Immature natural killer cell (primary cell): ENCODE data around the gene FARSB. TPM values are rescaled to one million over a fixed set of nuclear protein-coding genes. Genes with fewer than 3 reads are reported as not detected.
"Not testable (repeated sequence)": the region's sequence is repeated elsewhere in the genome, so short reads cannot be mapped to it uniquely, and the experiment has no call there.

Experiments
- DNase-seq, 3 donors: peaks; one replicate each; pipeline ENCODE4 v3.0.0; 2022; ENCODE audit warnings: mixed read lengths in 1 of 3
- H3K27ac Mint-ChIP-seq, 6 donors: one replicate each; pipeline ENCODE4 v1.8.0; 2020; ENCODE audit warnings: mixed read lengths in 6 of 6, mild to moderate bottlenecking in 5 of 6, inconsistent platforms in 4 of 6, moderate library complexity in 3 of 6
- H3K27me3 Mint-ChIP-seq, 3 donors: one replicate each; pipeline ENCODE4 v1.8.0; 2020 to 2021; ENCODE audit warnings: low read depth in 3 of 3, mild to moderate bottlenecking in 3 of 3, mixed read lengths in 3 of 3, moderate library complexity in 3 of 3, inconsistent platforms in 1 of 3
- H3K36me3 Mint-ChIP-seq, 3 donors: one replicate each; pipeline ENCODE4 v1.8.0; 2020; ENCODE audit warnings: mixed read lengths in 3 of 3, inconsistent platforms in 2 of 3, mild to moderate bottlenecking in 2 of 3
- H3K4me1 Mint-ChIP-seq, 2 donors: one replicate each; pipeline ENCODE4 v1.8.0; 2020; ENCODE audit warnings: inconsistent platforms in 2 of 2, mild to moderate bottlenecking in 2 of 2, mixed read lengths in 2 of 2, moderate library complexity in 1 of 2
- H3K4me3 Mint-ChIP-seq, 5 donors: one replicate each; pipeline ENCODE4 v1.8.0; 2020; ENCODE audit warnings: mild to moderate bottlenecking in 5 of 5, mixed read lengths in 5 of 5, inconsistent platforms in 3 of 5, moderate library complexity in 3 of 5
- H3K9me3 Mint-ChIP-seq, 6 donors: one replicate each; pipeline ENCODE4 v1.8.0; 2020; ENCODE audit warnings: mild to moderate bottlenecking in 6 of 6, mixed read lengths in 6 of 6, inconsistent platforms in 4 of 6, moderate library complexity in 3 of 6
- polyA plus RNA-seq, 3 donors: library from polyadenylated mRNA; unstranded; fragments of 300-500 nt; fragmentation: Illumina TruSeq; gene quantifications; one replicate each; pipeline ENCODE4 v1.2.3, GENCODE V29; 2021

The FARSB gene
- 10 to 100 TPM; 11.3 to 29.2 (median 18.5) TPM for polyA plus RNA-seq

DNA sequence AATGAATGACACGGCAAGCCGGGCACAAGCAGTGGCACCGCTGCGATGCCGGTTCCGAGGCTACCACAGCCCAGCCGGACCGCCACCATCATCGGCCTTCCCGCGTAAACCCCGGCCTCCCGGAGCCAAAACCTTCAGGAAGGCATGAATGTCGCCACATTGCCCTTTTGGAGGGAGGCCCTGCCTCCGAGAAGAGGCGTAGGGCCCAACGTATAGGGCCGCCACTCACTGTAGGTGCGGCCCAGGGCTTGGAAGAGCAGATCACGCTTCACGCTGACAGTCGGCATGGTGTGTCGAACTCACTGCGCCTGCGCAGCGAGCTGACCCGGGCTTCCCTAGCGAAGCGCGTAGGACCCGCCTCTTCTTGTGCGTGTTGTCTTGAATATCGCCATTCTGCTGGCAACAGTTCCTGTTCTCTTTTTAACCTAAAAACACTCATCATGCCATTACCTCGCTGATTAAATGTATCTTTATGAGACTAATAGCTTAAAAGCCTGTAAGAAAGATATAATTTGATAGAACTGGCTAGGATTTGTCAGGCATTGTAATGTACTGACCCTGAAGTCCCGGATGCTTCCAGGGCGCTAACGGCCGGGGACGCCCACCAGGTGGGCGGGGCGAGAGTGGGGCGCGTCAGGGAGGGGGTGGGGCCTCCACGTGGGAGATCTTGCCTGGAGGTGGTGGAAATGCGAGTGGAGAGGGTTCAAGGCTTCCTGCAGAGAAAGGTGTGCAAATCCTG is at the start of gene FARSB:
TSS of gene FARSB (minus strand) at position 306 of the 739 bp plus-strand sequence. CDS start at position 287, 19 bp downstream.
- no peaks in the 10 kb centered on the region for H3K36me3 Mint-ChIP-seq
- peak; percentile 93 to 97 (median 97) for DNase-seq
- H3K27me3 Mint-ChIP-seq = peaks cover 5 to 12% (median 11%) of the 10 kb centered on the region in 3 donors
- no peaks in the 10 kb centered on the region for H3K9me3 Mint-ChIP-seq
- peak within 1 kb of the TSS; percentile 90 to 100 (median 99) for H3K4me3 Mint-ChIP-seq
- peak within 1 kb of the TSS; percentile 97 to 100 (median 100) for H3K27ac Mint-ChIP-seq
- peaks cover 36 to 50% of the 10 kb centered on the region in 2 donors for H3K4me1 Mint-ChIP-seq

DNA sequence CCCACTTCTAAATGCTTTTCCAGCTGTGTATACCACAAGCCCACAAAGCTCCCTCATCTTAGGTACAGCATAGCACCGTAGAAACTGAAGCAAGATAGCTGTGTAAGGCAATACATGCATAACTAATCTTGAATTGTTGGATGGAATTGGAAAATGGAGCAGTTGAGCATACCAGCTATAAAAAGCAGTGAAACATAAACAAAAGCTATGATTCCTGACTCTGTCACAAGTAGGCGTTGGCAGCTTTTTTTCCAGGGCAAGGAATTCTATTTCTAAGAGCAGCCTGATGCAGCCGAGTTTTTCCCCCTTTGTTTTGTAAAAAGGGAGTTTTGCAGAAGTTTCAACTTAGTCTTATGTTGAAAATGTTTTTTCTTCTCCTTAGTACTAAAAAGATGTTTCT is 48.0 kb upstream of the FARSB start:
- H3K27me3 Mint-ChIP-seq = peaks cover 5 to 14% (median 10%) of the 10 kb centered on the region in 3 donors
- no peak overlapping the region for H3K27ac Mint-ChIP-seq
- H3K4me3 Mint-ChIP-seq = no peak overlapping the region
- H3K36me3 Mint-ChIP-seq = no peaks in the 10 kb centered on the region
- no peaks in the 10 kb centered on the region for H3K9me3 Mint-ChIP-seq
- DNase-seq = no peak
- H3K4me1 Mint-ChIP-seq = peaks cover 5 to 9% of the 10 kb centered on the region in 2 donors

DNA sequence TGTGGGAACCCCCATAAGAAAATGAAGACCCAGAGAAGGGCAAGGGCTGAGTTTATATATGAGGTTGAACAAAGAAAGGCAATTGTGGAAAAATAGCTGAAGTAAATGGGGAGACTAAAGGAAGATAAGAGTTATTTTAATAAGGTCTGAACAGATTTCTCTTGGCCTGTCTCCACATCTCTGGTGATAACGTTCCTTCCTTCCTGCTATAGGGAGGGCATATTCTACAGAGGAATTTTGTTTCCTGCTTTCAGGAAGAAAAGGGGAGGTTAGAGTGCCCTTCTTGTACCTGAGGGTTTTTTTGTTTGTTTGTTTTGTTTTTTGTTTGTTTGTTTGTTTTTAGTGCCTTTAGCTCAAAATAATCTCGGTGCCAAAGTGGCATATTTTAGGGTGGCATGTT is 47.2 kb upstream of the FARSB start:
- no peak for DNase-seq
- H3K9me3 Mint-ChIP-seq = no peaks in the 10 kb centered on the region
- H3K4me1 Mint-ChIP-seq = peaks cover 5 to 9% of the 10 kb centered on the region in 2 donors
- H3K27me3 Mint-ChIP-seq = peaks cover 5 to 11% (median 8%) of the 10 kb centered on the region in 3 donors
- no peak overlapping the region for H3K27ac Mint-ChIP-seq
- no peaks in the 10 kb centered on the region for H3K36me3 Mint-ChIP-seq
- H3K4me3 Mint-ChIP-seq = no peak overlapping the region

DNA sequence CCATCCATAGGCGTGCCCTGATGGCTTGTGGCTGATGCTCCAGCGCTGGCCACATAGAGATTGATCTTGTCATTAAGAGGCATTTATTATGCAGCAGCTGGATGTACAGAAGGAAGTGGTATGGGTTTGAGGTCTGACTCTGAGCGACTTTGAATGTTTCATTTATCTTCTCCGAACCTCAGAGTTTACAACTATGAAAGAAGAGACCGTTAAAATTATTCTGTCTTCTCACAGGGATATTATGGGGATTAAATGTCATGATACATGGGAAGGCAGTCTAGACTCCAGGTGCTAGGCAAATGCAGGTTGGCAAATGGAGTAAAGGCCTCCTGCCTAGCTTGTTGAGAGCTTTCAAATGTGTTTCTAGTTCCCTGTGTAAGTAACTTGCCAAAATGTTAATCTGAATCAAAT is 45.8 kb upstream of the FARSB start:
- no peak overlapping the region for H3K27ac Mint-ChIP-seq
- peaks cover 5 to 9% of the 10 kb centered on the region in 2 donors for H3K4me1 Mint-ChIP-seq
- peak overlapping the region in 4 of 5 donors; percentile 5 to 46 (median 23) for H3K4me3 Mint-ChIP-seq
- no peaks in the 10 kb centered on the region for H3K9me3 Mint-ChIP-seq
- no peaks in the 10 kb centered on the region for H3K36me3 Mint-ChIP-seq
- DNase-seq = peak in 1 of 3 donors; percentile 12
- peaks cover 6 to 9% (median 6%) of the 10 kb centered on the region in 3 donors for H3K27me3 Mint-ChIP-seq

DNA sequence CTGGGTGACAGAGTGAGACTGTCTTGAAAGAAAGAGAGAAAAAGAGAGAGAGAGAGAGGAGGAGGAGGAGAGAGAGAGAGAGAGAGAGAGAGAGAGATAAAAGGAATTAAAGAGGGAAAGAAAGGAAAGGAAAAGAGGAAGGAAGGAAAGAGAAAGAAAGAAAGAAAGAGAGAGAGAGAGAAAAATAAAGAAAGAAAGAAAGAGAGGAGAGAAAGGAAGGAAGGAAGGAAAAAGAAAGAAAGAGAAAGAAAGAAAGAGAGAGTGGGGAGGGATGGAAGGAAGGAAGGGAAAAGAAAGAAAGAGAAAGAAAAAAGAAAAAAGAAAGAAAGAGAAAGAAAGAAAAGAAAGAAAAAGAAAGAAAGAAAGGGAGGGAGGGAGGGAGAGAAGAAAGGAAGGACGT is 45.3 kb upstream of the FARSB start:
- Mint-ChIP-seq H3K36me3 (no peaks in the 10 kb centered on the region), H3K4me3 (peak overlapping the region in 1 of 5 donors; percentile 8), H3K27ac (no peak overlapping the region), H3K27me3 (peaks cover 6 to 13% (median 6%) of the 10 kb centered on the region in 3 donors), H3K4me1 (peaks cover 5 to 9% of the 10 kb centered on the region in 2 donors), H3K9me3 (no peaks in the 10 kb centered on the region)
- no peak for DNase-seq

DNA sequence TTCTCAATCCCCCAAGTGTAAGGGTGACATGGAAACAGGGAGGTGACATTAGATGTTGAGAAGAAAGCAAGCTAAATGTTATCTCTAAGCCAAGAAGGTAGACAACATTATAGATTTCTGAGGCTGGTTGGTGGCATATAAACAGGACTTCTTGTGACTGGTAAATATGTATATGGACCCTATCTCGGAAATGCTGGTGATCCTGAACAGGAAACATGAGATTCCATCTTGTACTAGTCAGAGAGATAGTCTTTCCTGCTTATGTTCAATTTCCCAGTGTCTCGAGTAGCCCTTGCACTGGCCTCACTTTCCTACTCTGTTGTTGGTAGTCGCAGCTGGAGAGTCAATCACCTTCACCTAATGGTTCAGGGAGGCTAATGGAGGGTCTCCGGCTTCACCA is 42.4 kb upstream of the FARSB start:
- Mint-ChIP-seq H3K4me3 (no peak overlapping the region), H3K27me3 (peaks cover 5 to 9% (median 5%) of the 10 kb centered on the region in 3 donors), H3K4me1 (peaks cover 5 to 9% of the 10 kb centered on the region in 2 donors), H3K27ac (no peak overlapping the region), H3K36me3 (no peaks in the 10 kb centered on the region), H3K9me3 (no peaks in the 10 kb centered on the region)
- DNase-seq = no peak

DNA sequence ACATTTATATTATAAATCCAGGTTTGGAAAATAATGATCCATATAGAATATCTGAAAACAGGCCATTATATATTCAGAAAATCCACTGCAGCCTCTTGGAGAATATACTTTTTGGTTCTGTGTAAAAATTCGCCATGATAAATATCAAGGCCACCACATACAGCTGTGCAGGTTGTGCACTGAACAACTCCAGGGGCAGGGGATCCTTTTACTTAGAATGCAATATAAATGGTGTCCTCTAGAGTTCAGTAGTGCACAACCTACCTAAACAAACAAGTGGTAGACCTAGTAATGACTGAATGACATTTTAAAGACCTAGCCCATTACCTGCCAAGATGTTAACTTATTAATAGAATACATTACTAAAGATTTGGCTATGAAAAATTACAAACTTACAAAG is 37.9 kb upstream of the FARSB start:
- H3K4me1 Mint-ChIP-seq = peaks cover 2 to 5% of the 10 kb centered on the region in 2 donors
- H3K27ac Mint-ChIP-seq = no peak overlapping the region
- H3K4me3 Mint-ChIP-seq = no peak overlapping the region

DNA sequence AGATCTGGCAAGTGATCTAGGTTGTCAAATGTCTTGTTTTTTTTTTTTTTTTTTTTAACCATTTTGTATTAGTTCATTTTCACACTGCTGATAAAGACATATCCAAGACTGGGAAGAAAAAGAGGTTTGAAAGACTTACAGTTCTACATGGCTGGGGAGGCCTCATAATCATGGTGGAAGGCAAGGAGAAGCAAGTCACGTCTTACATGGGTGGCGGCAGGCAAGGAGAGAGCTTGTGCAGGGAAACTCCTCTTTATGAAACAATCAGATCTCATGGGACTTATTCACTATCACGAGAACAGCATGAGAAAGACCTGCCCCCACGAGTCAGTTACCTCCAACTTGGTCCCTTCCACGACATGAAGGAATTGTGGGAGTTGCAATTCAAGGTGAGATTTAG is 37.5 kb upstream of the FARSB start:
- H3K9me3 Mint-ChIP-seq, DNase-seq, H3K4me3 Mint-ChIP-seq, H3K36me3 Mint-ChIP-seq, H3K4me1 Mint-ChIP-seq, H3K27ac Mint-ChIP-seq, H3K27me3 Mint-ChIP-seq: not testable (repeated sequence)

More for the DNA sequence above, 37.9 kb upstream of the FARSB start:
- Mint-ChIP-seq H3K27me3 (peaks cover 2 to 8% (median 6%) of the 10 kb centered on the region in 3 donors), H3K9me3 (no peaks in the 10 kb centered on the region), H3K36me3 (no peaks in the 10 kb centered on the region)
- no peak for DNase-seq

DNA sequence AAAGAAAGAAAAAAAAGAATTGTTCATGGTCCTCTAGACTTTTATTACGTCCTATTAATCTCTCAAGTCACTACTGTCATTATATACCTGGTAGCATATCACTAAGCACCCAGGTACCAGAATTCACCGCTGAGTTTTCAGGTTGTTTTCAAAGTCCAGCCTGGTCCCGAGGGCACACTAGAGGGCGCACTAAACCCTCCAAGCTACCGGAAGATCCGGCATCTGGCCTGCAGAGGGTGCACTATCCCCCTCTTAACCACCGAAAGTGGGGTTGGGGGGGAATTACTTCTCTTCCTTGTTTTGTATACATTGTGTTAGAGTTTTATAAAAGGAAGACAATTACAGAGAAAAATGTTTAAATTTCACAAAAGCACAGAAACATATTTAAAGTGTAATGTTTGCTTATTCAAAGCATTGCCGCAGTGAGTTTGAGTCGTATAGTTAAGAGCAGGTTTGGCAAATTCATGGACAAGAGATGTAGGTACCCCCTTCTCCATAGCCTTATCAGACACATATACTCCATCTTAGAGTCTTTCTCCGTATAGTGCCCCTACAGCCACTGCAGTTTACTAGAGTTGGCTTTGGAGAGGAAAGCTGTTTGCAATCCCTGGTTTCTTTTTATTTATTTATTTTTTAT is 34.8 kb upstream of the FARSB start:
- Mint-ChIP-seq H3K36me3 (no peaks in the 10 kb centered on the region), H3K27me3 (peaks cover 3 to 5% (median 4%) of the 10 kb centered on the region in 3 donors), H3K27ac (no peak overlapping the region), H3K9me3 (no peaks in the 10 kb centered on the region), H3K4me3 (peak overlapping the region in 1 of 5 donors; percentile 33), H3K4me1 (peaks cover 2 to 5% of the 10 kb centered on the region in 2 donors)
- peak; percentile 51 to 60 (median 53) for DNase-seq

DNA sequence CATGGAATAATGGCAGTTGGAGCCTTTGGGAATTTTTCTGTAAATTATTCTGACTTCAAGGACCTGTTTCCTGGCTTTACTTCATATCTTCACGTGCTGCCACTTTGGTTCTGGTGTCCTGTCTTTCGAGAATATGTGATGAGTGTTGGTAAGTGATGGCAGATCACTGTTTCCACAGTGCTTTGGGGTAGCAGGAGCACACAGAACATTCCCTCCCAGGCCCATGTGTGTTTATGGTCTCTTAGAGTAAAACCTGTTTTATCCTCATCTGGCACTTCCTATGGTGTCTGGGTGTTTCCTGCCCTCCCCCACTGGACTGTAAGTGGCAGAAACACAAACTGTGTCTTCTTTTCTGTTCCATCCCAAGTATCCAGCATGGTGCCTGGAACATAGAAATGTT is 33.4 kb upstream of the FARSB start:
- Mint-ChIP-seq H3K27me3 (peaks cover 2 to 7% (median 7%) of the 10 kb centered on the region in 3 donors), H3K4me3 (no peak overlapping the region), H3K4me1 (peaks cover 2 to 5% of the 10 kb centered on the region in 2 donors), H3K36me3 (no peaks in the 10 kb centered on the region), H3K9me3 (no peaks in the 10 kb centered on the region), H3K27ac (no peak overlapping the region)
- no peak for DNase-seq

DNA sequence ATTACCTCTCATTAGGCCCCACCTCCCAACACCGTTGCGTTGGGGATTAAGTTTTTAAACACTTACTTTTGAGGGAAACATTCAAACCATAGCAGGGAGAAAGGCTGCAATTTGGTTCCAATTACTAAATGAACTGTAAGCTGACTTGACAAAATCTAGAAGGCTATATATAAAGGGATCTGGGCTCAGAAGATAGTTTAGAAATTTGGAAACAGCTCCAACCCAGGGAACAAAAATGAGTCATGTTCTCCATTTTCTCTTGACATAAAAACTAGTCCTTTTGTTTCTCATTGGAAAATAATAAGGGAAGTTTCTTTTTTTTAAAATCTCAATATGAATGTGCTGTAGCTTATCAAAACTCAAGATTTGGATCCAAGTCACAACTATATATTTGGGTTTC is 33.0 kb upstream of the FARSB start:
- no peak overlapping the region for H3K4me3 Mint-ChIP-seq
- no peaks in the 10 kb centered on the region for H3K36me3 Mint-ChIP-seq
- peaks cover 2 to 5% of the 10 kb centered on the region in 2 donors for H3K4me1 Mint-ChIP-seq
- peaks cover 2 to 7% (median 7%) of the 10 kb centered on the region in 3 donors for H3K27me3 Mint-ChIP-seq
- H3K9me3 Mint-ChIP-seq = no peaks in the 10 kb centered on the region
- no peak for DNase-seq
- H3K27ac Mint-ChIP-seq = no peak overlapping the region

DNA sequence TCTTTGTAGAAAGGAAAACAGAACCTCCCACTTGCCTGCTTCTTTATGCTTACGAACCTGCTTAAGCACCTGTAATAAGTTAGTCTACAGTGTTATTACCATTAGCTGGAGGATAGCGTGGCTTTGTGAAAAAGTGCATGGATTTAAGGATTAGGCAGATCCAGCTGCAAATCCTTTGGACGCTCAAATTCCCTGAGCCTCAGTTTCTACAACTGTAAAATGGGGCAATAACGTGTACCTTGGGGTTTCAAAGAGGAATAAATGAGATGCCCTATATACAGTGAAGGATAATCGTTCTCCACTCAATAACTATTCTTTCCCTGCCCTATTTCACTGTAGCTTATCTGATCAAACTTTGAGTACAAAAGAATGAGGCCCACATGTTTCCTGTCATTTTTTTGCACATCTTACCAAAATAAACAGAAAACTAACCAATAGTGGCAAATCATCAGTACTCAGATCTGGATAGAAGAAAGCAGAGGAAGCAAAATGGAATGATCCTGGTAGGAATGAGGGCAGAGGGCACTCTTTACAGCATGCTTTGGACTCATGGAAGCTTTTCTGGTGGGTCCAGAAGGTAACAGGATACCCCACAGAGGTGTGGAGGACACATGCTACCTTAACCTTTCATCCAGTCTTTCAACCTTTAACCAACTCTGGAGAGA is 30.3 kb upstream of the FARSB start:
- Mint-ChIP-seq H3K36me3 (no peaks in the 10 kb centered on the region), H3K4me3 (no peak overlapping the region)

DNA sequence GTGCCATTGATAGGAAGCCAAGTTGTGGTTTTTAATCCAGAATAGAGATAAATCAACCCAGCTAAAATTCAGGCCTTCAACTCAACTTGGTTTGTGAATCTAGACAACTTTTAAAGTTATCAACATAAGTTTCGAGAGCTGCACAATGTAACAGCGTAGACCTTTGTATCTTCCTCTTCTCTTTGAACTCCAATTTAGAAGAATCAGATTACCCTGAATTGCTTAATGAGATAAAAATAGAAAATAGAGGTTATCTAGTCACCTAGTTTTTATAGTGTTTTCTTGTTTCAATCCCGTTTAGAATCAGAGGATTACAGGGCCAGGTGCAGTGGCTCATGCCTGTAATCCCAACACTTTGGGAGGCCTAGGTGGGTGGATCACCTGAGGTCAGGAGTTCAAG is 27.9 kb upstream of the FARSB start:
- no peaks in the 10 kb centered on the region for H3K36me3 Mint-ChIP-seq
- H3K4me3 Mint-ChIP-seq = no peak overlapping the region
- DNase-seq = no peak
- no peaks in the 10 kb centered on the region for H3K9me3 Mint-ChIP-seq
- H3K27me3 Mint-ChIP-seq = peaks cover 2 to 15% (median 9%) of the 10 kb centered on the region in 3 donors
- no peaks in the 10 kb centered on the region for H3K4me1 Mint-ChIP-seq
- H3K27ac Mint-ChIP-seq = no peak overlapping the region

More for the DNA sequence above, 30.3 kb upstream of the FARSB start:
- H3K27me3 Mint-ChIP-seq = peaks cover 2 to 16% (median 9%) of the 10 kb centered on the region in 3 donors
- no peaks in the 10 kb centered on the region for H3K9me3 Mint-ChIP-seq
- no peak for DNase-seq
- no peak overlapping the region for H3K27ac Mint-ChIP-seq
- H3K4me1 Mint-ChIP-seq = peaks cover 2 to 5% of the 10 kb centered on the region in 2 donors

DNA sequence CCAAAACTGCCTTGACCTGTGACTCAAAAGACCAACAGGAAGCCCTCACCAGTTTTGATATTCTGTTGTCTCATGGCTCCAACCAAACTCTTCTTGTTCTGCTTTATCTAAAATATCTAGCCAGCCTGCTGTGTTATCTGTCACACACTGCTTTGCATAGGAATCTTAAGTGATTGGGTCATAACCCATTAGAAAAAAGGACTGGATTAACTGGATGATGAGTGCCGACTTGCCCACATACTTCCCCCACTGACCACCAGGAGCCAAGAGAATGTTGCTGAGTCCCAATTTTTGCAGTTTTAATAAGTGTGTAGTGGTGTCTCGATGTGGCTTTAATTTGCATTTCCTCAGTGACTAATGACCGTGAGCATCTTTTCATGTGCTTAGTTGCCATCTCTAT is 22.1 kb upstream of the FARSB start:
- H3K4me3 Mint-ChIP-seq = no peak overlapping the region
- no peaks in the 10 kb centered on the region for H3K4me1 Mint-ChIP-seq
- no peak overlapping the region for H3K27ac Mint-ChIP-seq
- no peaks in the 10 kb centered on the region for H3K9me3 Mint-ChIP-seq
- no peak for DNase-seq
- no peaks in the 10 kb centered on the region for H3K36me3 Mint-ChIP-seq
- peaks cover 0 to 17% (median 2%) of the 10 kb centered on the region in 3 donors for H3K27me3 Mint-ChIP-seq
